ENCODE results near the gene GPD1.

DNA sequence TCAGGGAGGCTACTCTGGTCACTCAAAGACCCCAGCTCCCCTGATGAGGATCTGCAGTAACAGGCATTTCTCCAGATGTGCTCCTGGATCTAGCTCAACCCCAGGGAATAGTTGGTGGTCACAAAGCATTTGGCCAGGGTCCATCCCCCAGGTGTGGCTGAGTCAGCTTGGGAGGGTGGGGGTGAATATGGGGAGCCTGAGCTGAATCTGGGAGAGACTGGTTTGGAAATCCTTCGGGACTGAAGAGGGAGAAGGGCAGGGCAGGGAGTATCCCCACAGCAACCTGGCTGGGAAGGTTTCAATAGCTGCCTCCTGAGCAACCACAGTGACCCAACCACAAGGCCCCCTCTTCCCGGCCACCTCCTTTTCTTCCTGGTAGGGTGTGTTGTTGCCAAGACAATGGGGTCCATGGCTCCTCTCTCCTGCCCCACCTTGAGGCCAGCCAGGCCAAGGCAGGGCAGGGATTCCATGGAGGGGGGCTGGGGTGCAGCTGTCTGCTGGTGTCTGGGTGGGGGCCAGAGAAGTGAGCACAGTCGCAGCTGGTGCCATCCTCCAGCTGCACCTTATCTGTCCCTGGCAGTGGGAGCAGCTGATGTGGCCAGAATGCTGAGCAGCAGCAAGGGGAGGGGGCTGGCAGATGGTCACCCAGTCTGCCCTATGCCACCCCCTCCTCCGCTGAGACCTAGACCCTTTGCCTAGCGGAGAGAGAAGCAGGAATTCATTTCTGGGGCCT lies 40.9 kb upstream of the GPD1 start:
- TF ChIP-seq POLR2A (IDR thresholded peaks at IDR 0.05), result no peak
- TF ChIP-seq, protein P1, sequence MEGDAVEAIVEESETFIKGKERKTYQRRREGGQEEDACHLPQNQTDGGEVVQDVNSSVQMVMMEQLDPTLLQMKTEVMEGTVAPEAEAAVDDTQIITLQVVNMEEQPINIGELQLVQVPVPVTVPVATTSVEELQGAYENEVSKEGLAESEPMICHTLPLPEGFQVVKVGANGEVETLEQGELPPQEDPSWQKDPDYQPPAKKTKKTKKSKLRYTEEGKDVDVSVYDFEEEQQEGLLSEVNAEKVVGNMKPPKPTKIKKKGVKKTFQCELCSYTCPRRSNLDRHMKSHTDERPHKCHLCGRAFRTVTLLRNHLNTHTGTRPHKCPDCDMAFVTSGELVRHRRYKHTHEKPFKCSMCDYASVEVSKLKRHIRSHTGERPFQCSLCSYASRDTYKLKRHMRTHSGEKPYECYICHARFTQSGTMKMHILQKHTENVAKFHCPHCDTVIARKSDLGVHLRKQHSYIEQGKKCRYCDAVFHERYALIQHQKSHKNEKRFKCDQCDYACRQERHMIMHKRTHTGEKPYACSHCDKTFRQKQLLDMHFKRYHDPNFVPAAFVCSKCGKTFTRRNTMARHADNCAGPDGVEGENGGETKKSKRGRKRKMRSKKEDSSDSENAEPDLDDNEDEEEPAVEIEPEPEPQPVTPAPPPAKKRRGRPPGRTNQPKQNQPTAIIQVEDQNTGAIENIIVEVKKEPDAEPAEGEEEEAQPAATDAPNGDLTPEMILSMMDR (IDR thresholded peaks at IDR 0.05), result no peak
- TF ChIP-seq POLR2AphosphoS5 (IDR thresholded peaks at IDR 0.05), result no peak
